ENCODE results near the gene DVL1. TPM values are rescaled to one million over a fixed set of nuclear protein-coding genes. Genes with fewer than 3 reads are reported as not detected.

DVL1 gene
- total and polyA plus RNA-seq, 8 donors = 41.3 to 229 (median 72.2) TPM

- no peaks in the 10 kb centered on the region for H3K9me3 ChIP-seq
- peaks cover 0 to 20% (median 18%) of the 10 kb centered on the region in 4 donors for H3K36me3 ChIP-seq
- H3K4me1 ChIP-seq = peaks cover 44 to 73% (median 64%) of the 10 kb centered on the region in 4 donors
- peak overlapping the region in 4 of 5 donors; percentile 93 to 99 (median 96) for H3K27ac ChIP-seq
- WGBS, 5 donors = 25 to 30% (median 28%) methylated on average over 24 to 27 of the region's 27 CpGs
- peak in 1 of 2 donors; percentile 55 for DNase-seq
- intact Hi-C loops (cut with DNase I; ENCODE audit: low total_unique reads) = no loop called here
- peak overlapping the region; percentile 88 to 91 (median 90) for H3K4me3 ChIP-seq
- no peaks in the 10 kb centered on the region for H3K27me3 ChIP-seq
- TF ChIP-seq CTCF (IDR thresholded peaks at IDR 0.05) = no peak
- no peak for TF ChIP-seq EP300 (IDR thresholded peaks at IDR 0.05)
- TF ChIP-seq POLR2AphosphoS5 (IDR thresholded peaks at IDR 0.05) = no peak
- no peak for TF ChIP-seq POLR2A (IDR thresholded peaks at IDR 0.05)
Observed at GRCh38 chr1:1306661-1307260, 42.5 kb downstream of the DVL1 start.

GRCh38 chr1:1306070-1306660 lies 43.1 kb downstream of the DVL1 start:
- intact Hi-C loops (cut with DNase I; ENCODE audit: low total_unique reads) = no loop called here
- DNase-seq = peak in 1 of 2 donors; percentile 52
- Histone ChIP-seq H3K4me1 (peaks cover 44 to 73% (median 64%) of the 10 kb centered on the region in 4 donors), H3K27ac (peak overlapping the region; percentile 48 to 99 (median 82)), H3K36me3 (peaks cover 0 to 14% (median 12%) of the 10 kb centered on the region in 4 donors), H3K27me3 (no peaks in the 10 kb centered on the region), H3K9me3 (no peaks in the 10 kb centered on the region), H3K4me3 (peak overlapping the region; percentile 88 to 91 (median 90))
- WGBS, 5 donors = 27 to 39% (median 32%) methylated on average over 10 to 11 of the region's 11 CpGs
- no peak for TF ChIP-seq POLR2A (IDR thresholded peaks at IDR 0.05)
- no peak for TF ChIP-seq POLR2AphosphoS5 (IDR thresholded peaks at IDR 0.05)
- no peak for TF ChIP-seq CTCF (IDR thresholded peaks at IDR 0.05)
- TF ChIP-seq EP300 (IDR thresholded peaks at IDR 0.05) = no peak

GRCh38 chr1:1305300-1306069 lies 43.7 kb downstream of the DVL1 start:
- 0 to 22% (median 19%) methylated on average over 4 to 25 of the region's 25 CpGs for WGBS, 5 donors
- Histone ChIP-seq H3K4me1 (peaks cover 44 to 67% (median 64%) of the 10 kb centered on the region in 4 donors), H3K36me3 (peaks cover 0 to 11% (median 7%) of the 10 kb centered on the region in 4 donors), H3K4me3 (peak overlapping the region; percentile 88 to 91 (median 90)), H3K27me3 (no peaks in the 10 kb centered on the region), H3K27ac (peak overlapping the region; percentile 48 to 99 (median 82)), H3K9me3 (no peaks in the 10 kb centered on the region)
- intact Hi-C loops (cut with DNase I; ENCODE audit: low total_unique reads) = no loop called here
- peak; percentile 79 to 94 for DNase-seq
- no peak for TF ChIP-seq POLR2A (IDR thresholded peaks at IDR 0.05)
- peak in 1 of 3 donors; percentile 41 for TF ChIP-seq POLR2AphosphoS5 (IDR thresholded peaks at IDR 0.05)

- H3K27ac ChIP-seq = peak overlapping the region; percentile 64 to 99 (median 82)
- no peaks in the 10 kb centered on the region for H3K27me3 ChIP-seq
- 28 to 54% (median 49%) methylated on average over 14 to 29 of the region's 29 CpGs for WGBS, 5 donors
- DNase-seq = peak; percentile 51 to 93
- no peaks in the 10 kb centered on the region for H3K9me3 ChIP-seq
- no peak for TF ChIP-seq EP300 (IDR thresholded peaks at IDR 0.05)
- TF ChIP-seq POLR2AphosphoS5 (IDR thresholded peaks at IDR 0.05) = peak in 2 of 3 donors; percentile 1 to 46
- peak overlapping the region; percentile 88 to 91 (median 90) for H3K4me3 ChIP-seq
- H3K36me3 ChIP-seq = peaks cover 0 to 13% (median 8%) of the 10 kb centered on the region in 4 donors
- intact Hi-C loops (cut with DNase I; ENCODE audit: low total_unique reads) = no loop called here
- peaks cover 40 to 59% (median 56%) of the 10 kb centered on the region in 4 donors for H3K4me1 ChIP-seq
Observed at GRCh38 chr1:1304331-1305299, 44.6 kb downstream of the DVL1 start.
